H1 (cell line): ENCODE data around the gene SRGAP3.

Experiments used
- CHD1 ChIP-seq: IDR thresholded peaks from 2 replicates; pipeline ENCODE4 v1.6.1; 2012; ENCODE audit warnings: low read depth, low read length, improper control_type of control experiment
- CTCF ChIP-seq, 3 experiments: IDR thresholded peaks; 1 replicate in 2 of 3; 2 replicates in 1 of 3; pipeline versions ENCODE4 v1.5.1 to v1.6.1; 2011; ENCODE audit warnings: low read length in 3 of 3, mild to moderate bottlenecking in 3 of 3, inconsistent platforms in 2 of 3, low read depth in 1 of 3, moderate library complexity in 1 of 3; ENCODE audit not compliant: insufficient read depth in 1 of 3; ENCODE audit errors: control extremely low read depth in 1 of 3
- EGR1 ChIP-seq: IDR thresholded peaks from 2 replicates; pipeline ENCODE4 v1.6.1; 2011; ENCODE audit warnings: low read depth, low read length, borderline replicate concordance
- EP300 ChIP-seq, 2 experiments: IDR thresholded peaks; 1 replicate in 1 of 2; 2 replicates in 1 of 2; pipeline ENCODE4 v1.6.1; 2011 to 2012; ENCODE audit warnings: low read depth in 2 of 2, low read length in 2 of 2, mild to moderate bottlenecking in 2 of 2, borderline replicate concordance in 1 of 2, inconsistent platforms in 1 of 2, moderate library complexity in 1 of 2
- EZH2 ChIP-seq: fragments of 200-600 bp; sonication (generic); IDR thresholded peaks from 2 replicates; pipeline ENCODE4 v1.7.1; 2012; ENCODE audit warnings: low read depth, mild to moderate bottlenecking, moderate library complexity, low read length, inconsistent platforms; ENCODE audit not compliant: severe bottlenecking
- GABPA ChIP-seq: IDR thresholded peaks from 2 replicates; pipeline ENCODE4 v1.6.1; 2011; ENCODE audit warnings: mild to moderate bottlenecking, low read length, moderate library complexity, borderline replicate concordance; ENCODE audit not compliant: insufficient read depth
- JUND ChIP-seq: IDR thresholded peaks from 2 replicates; pipeline ENCODE4 v1.6.1; 2011; ENCODE audit warnings: mild to moderate bottlenecking, improper control_type of control experiment, low read length
- POLR2A ChIP-seq, 2 experiments: IDR thresholded peaks; 1 replicate in 1 of 2; 2 replicates in 1 of 2; pipeline ENCODE4 v1.6.1; 2011; ENCODE audit warnings: low read depth in 2 of 2, low read length in 2 of 2, mild to moderate bottlenecking in 2 of 2; ENCODE audit errors: control extremely low read depth in 1 of 2
- RNF2 ChIP-seq: fragments of 200-900, 300-1000 bp; sonication (generic); IDR thresholded peaks from 2 replicates; pipeline ENCODE4 v1.7.1; 2016; ENCODE audit warnings: borderline replicate concordance, low read depth, mild to moderate bottlenecking, antibody characterized with exemption, low read length; ENCODE audit not compliant: poor library complexity, severe bottlenecking; ENCODE audit errors: missing control alignments
- SIN3A ChIP-seq, 2 experiments: IDR thresholded peaks in 1 of 2; conservative IDR thresholded peaks in 1 of 2; 2 replicates each; pipeline ENCODE4 v1.6.1; 2011 to 2012; ENCODE audit warnings: low read length in 2 of 2, improper control_type of control experiment in 1 of 2, low read depth in 1 of 2, mild to moderate bottlenecking in 1 of 2

DNA sequence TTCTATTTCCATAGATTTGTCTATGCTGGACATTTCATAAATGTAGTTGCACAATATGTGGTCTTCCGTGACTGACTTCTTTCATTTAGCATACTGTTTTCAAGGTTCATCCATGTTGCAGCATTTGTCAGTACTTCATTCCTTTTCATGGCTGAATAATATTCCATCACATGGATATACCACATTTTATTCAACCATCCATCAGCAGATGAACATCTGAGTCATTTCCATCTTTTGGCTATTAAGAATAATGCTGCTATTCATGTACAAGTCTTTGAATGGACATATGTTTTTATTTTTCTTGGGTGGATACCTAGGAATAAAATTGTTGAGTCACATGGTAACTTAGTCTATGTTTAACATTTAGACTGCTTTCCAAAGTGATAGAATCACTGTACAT is 186.9 kb downstream of the SRGAP3 start:
- TF ChIP-seq CTCF (IDR thresholded peaks at IDR 0.05; ENCODE audit: control extremely low read depth in 1 of 3, insufficient read depth in 1 of 3, low read depth in 1 of 3, low read length in 3 of 3) (no peak), POLR2A (IDR thresholded peaks at IDR 0.05; ENCODE audit: control extremely low read depth in 1 of 2, low read depth in 2 of 2, low read length in 2 of 2) (no peak), CHD1 (no peak), JUND (no peak), GABPA (no peak), EZH2 (no peak), SIN3A (conservative IDR thresholded peaks at IDR 0.05 in 1 of 2, IDR thresholded peaks at IDR 0.05 in 1 of 2; ENCODE audit: low read depth in 1 of 2, low read length in 2 of 2) (no peak), RNF2 (no peak), EP300 (IDR thresholded peaks at IDR 0.05; ENCODE audit: borderline replicate concordance in 1 of 2, low read depth in 2 of 2, low read length in 2 of 2) (no peak), EGR1 (no peak)
